HCT116 (cell line): Measurements from ENCODE around the gene AGAP1. TPM values are rescaled to one million over a fixed set of nuclear protein-coding genes. Genes with fewer than 3 reads are reported as not detected.

Source experiments
- ATAC-seq: fragments of 200-7000 bp; cut with Tn5 transposase; 2 replicates; pipeline ENCODE4 v1.9.1; 2020; ENCODE audit warnings: mild to moderate bottlenecking, moderate library complexity
- BruUV-seq: library from RNA; stranded (reverse); fragments of 400-500 nt; replicated peaks from 2 replicates; lab custom pipeline; 2021; lab: Mats Ljungman, UMichigan
- CTCF ChIA-PET: fragments of 300-600 bp; sonication (Branson Sonifier 250); formaldehyde crosslinking; loops from one replicate; lab custom pipeline; 2021; ENCODE audit warnings: antibody characterized with exemption; lab: Charles Lee
- POLR2A ChIA-PET: fragments of 300-600, 350-600 bp; sonication (Branson Sonifier 250); formaldehyde crosslinking; loops from one replicate; lab custom pipeline; 2021; ENCODE audit warnings: antibody characterized with exemption; lab: Charles Lee
- RAD21 ChIA-PET, 2 experiments: fragments of 300-600 bp; sonication (Branson Sonifier 250); formaldehyde crosslinking; loops; one replicate each; lab custom pipeline; 2023; ENCODE audit warnings: low total read pairs in 2 of 2; ENCODE audit not compliant: uncharacterized antibody in 2 of 2, unreplicated experiment in 2 of 2, low non-redundant PET in 1 of 2; lab: Charles Lee
- DNase-seq: peaks from one replicate; pipeline ENCODE4 v3.0.0-alpha.2; 2010; ENCODE audit warnings: low read depth, low spot score
- H2AFZ ChIP-seq: fragments of 200-600 bp; shearing (Covaris generic), sonication (generic); 2 replicates; pipeline ENCODE4 v1.6.1; 2017; ENCODE audit warnings: low read depth, mixed run types, mixed read lengths, antibody characterized with exemption, low read length; ENCODE audit not compliant: poor library complexity, severe bottlenecking
- H3K27ac ChIP-seq: 2 replicates; pipeline ENCODE4 v1.5.1; 2012; ENCODE audit warnings: low read depth, low read length
- H3K27me3 ChIP-seq: fragments of 200-600 bp; sonication (generic); 2 replicates; pipeline ENCODE4 v1.6.1; 2016; ENCODE audit warnings: mixed run types, low read length, mixed read lengths; ENCODE audit not compliant: insufficient read depth
- H3K36me3 ChIP-seq, 2 experiments: fragments of 200-500 bp in 1 of 2; fragments of 200-600 bp in 1 of 2; sonication (Bioruptor generic) in 1 of 2; sonication (generic) in 1 of 2; 2 replicates each; pipeline versions ENCODE4 v1.5.1 to v1.6.1; 2014 to 2016; ENCODE audit warnings: low read length in 2 of 2, inconsistent platforms in 1 of 2, mixed read lengths in 1 of 2, mixed run types in 1 of 2; ENCODE audit not compliant: insufficient read depth in 2 of 2, control insufficient read depth in 1 of 2
- H3K4me1 ChIP-seq, 2 experiments: fragments of 200-600 bp in 1 of 2; sonication (generic) in 1 of 2; 2 replicates each; pipeline versions ENCODE4 v1.5.1 to v1.6.1; 2012 to 2017; ENCODE audit warnings: low read length in 2 of 2, inconsistent platforms in 1 of 2, mild to moderate bottlenecking in 1 of 2, mixed read lengths in 1 of 2, mixed run types in 1 of 2, moderate library complexity in 1 of 2; ENCODE audit not compliant: insufficient read depth in 2 of 2, control insufficient read depth in 1 of 2
- H3K4me2 ChIP-seq: fragments of 200-600 bp; sonication (generic); 2 replicates; pipeline ENCODE4 v1.6.1; 2017; ENCODE audit warnings: mixed run types, low read length, mixed read lengths
- H3K4me3 ChIP-seq, 2 experiments: fragments of 200-600 bp in 1 of 2; sonication (generic) in 1 of 2; replicated peaks in 1 of 2; 2 replicates each; pipeline ENCODE4 v1.5.1; 2011 to 2016; ENCODE audit warnings: low read length in 2 of 2, control low read depth in 1 of 2, low read depth in 1 of 2, mild to moderate bottlenecking in 1 of 2, mixed read lengths in 1 of 2, mixed run types in 1 of 2
- H3K79me2 ChIP-seq: fragments of 200-600 bp; sonication (generic); 2 replicates; pipeline ENCODE4 v1.6.1; 2017; ENCODE audit warnings: mild to moderate bottlenecking, mixed run types, low read length, moderate library complexity, mixed read lengths; ENCODE audit not compliant: insufficient read depth
- H3K9ac ChIP-seq: fragments of 200-600 bp; sonication (generic); 2 replicates; pipeline ENCODE4 v1.6.1; 2016; ENCODE audit warnings: low read length, mixed read lengths
- H3K9me2 ChIP-seq: fragments of 200-600 bp; sonication (generic), shearing (Covaris generic); 2 replicates; pipeline ENCODE4 v1.6.1; 2017; ENCODE audit warnings: mixed run types, mild to moderate bottlenecking, moderate library complexity; ENCODE audit not compliant: insufficient read depth
- H3K9me3 ChIP-seq, 2 experiments: fragments of 200-500 bp in 1 of 2; fragments of 200-600 bp in 1 of 2; sonication (Bioruptor generic) in 1 of 2; sonication (generic) in 1 of 2; 2 replicates each; pipeline ENCODE4 v1.6.1; 2014 to 2017; ENCODE audit warnings: low read length in 2 of 2, mixed read lengths in 2 of 2, inconsistent platforms in 1 of 2, low read depth in 1 of 2, mild to moderate bottlenecking in 1 of 2, mixed run types in 1 of 2, moderate library complexity in 1 of 2; ENCODE audit not compliant: control insufficient read depth in 1 of 2, insufficient read depth in 1 of 2
- H4K20me1 ChIP-seq: fragments of 200-600 bp; sonication (generic), shearing (Covaris generic); 2 replicates; pipeline ENCODE4 v1.6.1; 2017; ENCODE audit warnings: mixed run types, mild to moderate bottlenecking, moderate library complexity; ENCODE audit not compliant: insufficient read depth
- ATF3 ChIP-seq: IDR thresholded peaks from 2 replicates; pipeline ENCODE4 v1.6.1; 2012
- CBX3 ChIP-seq: IDR thresholded peaks from 2 replicates; pipeline ENCODE4 v1.6.1; 2012; ENCODE audit warnings: low read depth
- ELF1 ChIP-seq: IDR thresholded peaks from 2 replicates; pipeline ENCODE4 v1.6.1; 2012; ENCODE audit warnings: low read depth, borderline replicate concordance
- EZH2phosphoT487 ChIP-seq: fragments of 200-600 bp; IDR thresholded peaks from 2 replicates; pipeline ENCODE4 v1.6.1; 2018; ENCODE audit warnings: antibody characterized with exemption, borderline replicate concordance
- FOSL1 ChIP-seq: IDR thresholded peaks from 2 replicates; pipeline ENCODE4 v1.6.1; 2012; ENCODE audit warnings: low read depth
- JUND ChIP-seq: IDR thresholded peaks from 2 replicates; pipeline ENCODE4 v1.6.1; 2012
- MAX ChIP-seq: IDR thresholded peaks from 2 replicates; pipeline ENCODE4 v1.6.1; 2012
- POLR2AphosphoS5 ChIP-seq: IDR thresholded peaks from 2 replicates; pipeline ENCODE4 v1.6.1; 2011; ENCODE audit warnings: mild to moderate bottlenecking, low read depth, low read length, moderate library complexity
- RAD21 ChIP-seq: IDR thresholded peaks from 2 replicates; pipeline ENCODE4 v1.6.1; 2012; ENCODE audit warnings: low read depth, mild to moderate bottlenecking
- SIN3A ChIP-seq: IDR thresholded peaks from 2 replicates; pipeline ENCODE4 v1.6.1; 2012; ENCODE audit warnings: low read depth
- SP1 ChIP-seq: IDR thresholded peaks from 2 replicates; pipeline ENCODE4 v1.6.1; 2012; ENCODE audit warnings: low read depth
- SRF ChIP-seq: IDR thresholded peaks from 2 replicates; pipeline ENCODE4 v1.6.1; 2012; ENCODE audit warnings: low read depth
- YY1 ChIP-seq: IDR thresholded peaks from 2 replicates; pipeline ENCODE4 v1.6.1; 2011; ENCODE audit warnings: low read length, low read depth, moderate library complexity, mild to moderate bottlenecking; ENCODE audit not compliant: insufficient replicate concordance; ENCODE audit errors: extremely low read depth
- ZFX ChIP-seq: fragments of 450-650 bp; IDR thresholded peaks from 2 replicates; pipeline ENCODE4 v1.6.1; 2017
- intact Hi-C: fragments of 100-400 bp; cut with micrococcal nuclease; formaldehyde crosslinking; loops from 2 replicates; pipeline ENCODE4 v1.10.0; 2022
- total RNA-seq: library from RNA; stranded (reverse); gene quantifications from one replicate; pipeline ENCODE4 v1.2.1, GENCODE V29; 2021; ENCODE audit not compliant: unreplicated experiment
- TF ChIP-seq, protein P1 (sequence below): IDR thresholded peaks from 2 replicates; pipeline ENCODE4 v1.6.1; 2011; ENCODE audit warnings: mild to moderate bottlenecking, low read length, moderate library complexity; ENCODE audit not compliant: insufficient replicate concordance; ENCODE audit errors: extremely low read depth
- TF ChIP-seq, protein P2 (sequence below): IDR thresholded peaks from 2 replicates; pipeline ENCODE4 v1.6.1; 2012; ENCODE audit warnings: low read depth

Gene AGAP1
- total RNA-seq, 1 experiment from 2014 or later: 43.8 TPM

DNA sequence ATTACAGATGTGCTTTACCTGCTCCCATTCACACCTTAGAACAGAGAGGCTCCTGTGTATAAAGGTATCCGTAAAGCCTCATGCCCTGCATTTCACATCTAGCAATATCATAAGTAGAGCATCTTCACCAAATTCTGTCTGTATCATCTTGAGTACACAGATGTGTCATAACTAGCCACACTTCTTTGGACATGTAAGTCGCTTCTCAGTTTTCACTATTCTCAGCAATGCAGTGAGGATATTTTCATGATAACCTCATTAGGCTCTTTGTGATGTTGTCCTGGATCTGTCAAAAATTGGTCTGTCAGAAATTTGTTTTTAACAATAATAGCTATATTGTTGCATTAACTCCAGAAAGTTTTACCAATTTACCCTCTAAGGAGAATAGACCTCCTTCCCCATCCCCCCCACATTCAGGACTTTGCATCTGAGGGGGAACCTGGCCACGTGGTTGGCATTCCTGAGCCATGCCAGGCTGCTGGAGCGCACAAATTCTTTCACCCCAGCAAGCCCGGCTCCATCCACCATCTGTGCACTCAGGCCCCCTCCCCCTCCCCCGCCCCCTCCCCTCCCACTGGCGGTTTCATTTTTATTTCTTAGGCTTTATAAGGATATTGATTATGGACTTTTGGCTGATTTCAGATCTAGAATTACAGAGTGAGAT is 34.1 kb downstream of the AGAP1 start:
- no peak overlapping the region for H3K27ac ChIP-seq
- no peak for TF ChIP-seq EZH2phosphoT487
- TF ChIP-seq, protein P1, sequence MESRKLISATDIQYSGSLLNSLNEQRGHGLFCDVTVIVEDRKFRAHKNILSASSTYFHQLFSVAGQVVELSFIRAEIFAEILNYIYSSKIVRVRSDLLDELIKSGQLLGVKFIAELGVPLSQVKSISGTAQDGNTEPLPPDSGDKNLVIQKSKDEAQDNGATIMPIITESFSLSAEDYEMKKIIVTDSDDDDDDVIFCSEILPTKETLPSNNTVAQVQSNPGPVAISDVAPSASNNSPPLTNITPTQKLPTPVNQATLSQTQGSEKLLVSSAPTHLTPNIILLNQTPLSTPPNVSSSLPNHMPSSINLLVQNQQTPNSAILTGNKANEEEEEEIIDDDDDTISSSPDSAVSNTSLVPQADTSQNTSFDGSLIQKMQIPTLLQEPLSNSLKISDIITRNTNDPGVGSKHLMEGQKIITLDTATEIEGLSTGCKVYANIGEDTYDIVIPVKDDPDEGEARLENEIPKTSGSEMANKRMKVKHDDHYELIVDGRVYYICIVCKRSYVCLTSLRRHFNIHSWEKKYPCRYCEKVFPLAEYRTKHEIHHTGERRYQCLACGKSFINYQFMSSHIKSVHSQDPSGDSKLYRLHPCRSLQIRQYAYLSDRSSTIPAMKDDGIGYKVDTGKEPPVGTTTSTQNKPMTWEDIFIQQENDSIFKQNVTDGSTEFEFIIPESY: no peak
- no peak for TF ChIP-seq SRF
- TF ChIP-seq CBX3: no peak
- no peak for TF ChIP-seq MAX
- TF ChIP-seq ATF3: no peak
- no TSS peak for BruUV-seq
- H3K36me3 ChIP-seq: no peaks in the 10 kb centered on the region
- CTCF ChIA-PET: no interaction called here
- POLR2A ChIA-PET: no interaction called here
- ATAC-seq (no peak), DNase-seq (no peak)
- no peaks in the 10 kb centered on the region for H3K9me3 ChIP-seq
- H4K20me1 ChIP-seq: peaks cover under 1% of the 10 kb centered on the region; the same call in 1 of the 2 replicates
- H3K9ac ChIP-seq: no peak overlapping the region
- no peaks in the 10 kb centered on the region for H3K27me3 ChIP-seq
- no peaks in the 10 kb centered on the region for H3K9me2 ChIP-seq
- intact Hi-C loops: no loop called here
- no peaks in the 10 kb centered on the region for H3K4me1 ChIP-seq
- RAD21 ChIA-PET: no interaction called here
- no peak overlapping the region for H2AFZ ChIP-seq
- H3K4me3 ChIP-seq: no peak overlapping the region
- H3K4me2 ChIP-seq: no peak overlapping the region
- peaks cover 89% of the 10 kb centered on the region for H3K79me2 ChIP-seq

DNA sequence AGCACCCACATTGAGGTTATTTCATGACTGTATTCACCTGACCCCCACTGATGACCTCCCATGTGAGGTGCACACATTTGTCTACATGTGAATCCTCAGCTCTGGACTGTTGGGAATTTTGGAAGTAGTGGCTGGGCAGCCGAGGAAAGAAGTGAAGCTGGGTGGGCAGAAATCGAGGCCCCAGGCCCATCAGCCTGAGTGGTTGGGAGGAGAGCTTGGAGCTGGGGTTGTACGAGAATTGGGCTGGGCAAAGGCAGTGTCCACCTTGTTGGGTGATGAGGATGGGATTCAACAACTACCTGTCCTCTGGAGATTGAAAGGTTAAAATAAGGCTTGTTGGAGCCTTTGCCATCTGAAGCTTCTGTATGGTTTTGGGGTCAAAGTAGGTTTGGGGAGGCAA is 35.8 kb downstream of the AGAP1 start:
- peaks cover 89% of the 10 kb centered on the region for H3K79me2 ChIP-seq
- intact Hi-C loops: no loop called here
- no peaks in the 10 kb centered on the region for H3K36me3 ChIP-seq
- no peaks in the 10 kb centered on the region for H3K27me3 ChIP-seq
- H3K4me2 ChIP-seq: no peak overlapping the region
- H3K9me3 ChIP-seq: no peaks in the 10 kb centered on the region
- no TSS peak for BruUV-seq
- ChIA-PET CTCF (no interaction called here), RAD21 (no interaction called here), POLR2A (no interaction called here)
- no peaks in the 10 kb centered on the region for H3K4me1 ChIP-seq
- H4K20me1 ChIP-seq: peaks cover 5% of the 10 kb centered on the region; the same call in 1 of the 2 replicates
- no peak overlapping the region for H3K9ac ChIP-seq
- DNase-seq (no peak), ATAC-seq (no peak)
- no peak overlapping the region for H3K27ac ChIP-seq
- H3K9me2 ChIP-seq: no peaks in the 10 kb centered on the region
- no peak overlapping the region for H3K4me3 ChIP-seq
- no peak overlapping the region for H2AFZ ChIP-seq
- TF ChIP-seq SP1 (no peak), POLR2AphosphoS5 (no peak), RAD21 (no peak), YY1 (no peak), SIN3A (no peak), ELF1 (no peak), FOSL1 (no peak), JUND (no peak), ZFX (no peak)
- TF ChIP-seq, protein P2, sequence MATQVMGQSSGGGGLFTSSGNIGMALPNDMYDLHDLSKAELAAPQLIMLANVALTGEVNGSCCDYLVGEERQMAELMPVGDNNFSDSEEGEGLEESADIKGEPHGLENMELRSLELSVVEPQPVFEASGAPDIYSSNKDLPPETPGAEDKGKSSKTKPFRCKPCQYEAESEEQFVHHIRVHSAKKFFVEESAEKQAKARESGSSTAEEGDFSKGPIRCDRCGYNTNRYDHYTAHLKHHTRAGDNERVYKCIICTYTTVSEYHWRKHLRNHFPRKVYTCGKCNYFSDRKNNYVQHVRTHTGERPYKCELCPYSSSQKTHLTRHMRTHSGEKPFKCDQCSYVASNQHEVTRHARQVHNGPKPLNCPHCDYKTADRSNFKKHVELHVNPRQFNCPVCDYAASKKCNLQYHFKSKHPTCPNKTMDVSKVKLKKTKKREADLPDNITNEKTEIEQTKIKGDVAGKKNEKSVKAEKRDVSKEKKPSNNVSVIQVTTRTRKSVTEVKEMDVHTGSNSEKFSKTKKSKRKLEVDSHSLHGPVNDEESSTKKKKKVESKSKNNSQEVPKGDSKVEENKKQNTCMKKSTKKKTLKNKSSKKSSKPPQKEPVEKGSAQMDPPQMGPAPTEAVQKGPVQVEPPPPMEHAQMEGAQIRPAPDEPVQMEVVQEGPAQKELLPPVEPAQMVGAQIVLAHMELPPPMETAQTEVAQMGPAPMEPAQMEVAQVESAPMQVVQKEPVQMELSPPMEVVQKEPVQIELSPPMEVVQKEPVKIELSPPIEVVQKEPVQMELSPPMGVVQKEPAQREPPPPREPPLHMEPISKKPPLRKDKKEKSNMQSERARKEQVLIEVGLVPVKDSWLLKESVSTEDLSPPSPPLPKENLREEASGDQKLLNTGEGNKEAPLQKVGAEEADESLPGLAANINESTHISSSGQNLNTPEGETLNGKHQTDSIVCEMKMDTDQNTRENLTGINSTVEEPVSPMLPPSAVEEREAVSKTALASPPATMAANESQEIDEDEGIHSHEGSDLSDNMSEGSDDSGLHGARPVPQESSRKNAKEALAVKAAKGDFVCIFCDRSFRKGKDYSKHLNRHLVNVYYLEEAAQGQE: no peak
